PC-3 (cell line): ENCODE results near the gene ELP5.

Experiments used
- EZH2 ChIP-seq: fragments of 300-600 bp; sonication (generic); IDR thresholded peaks from one replicate; pipeline ENCODE4 v1.6.1; 2017; ENCODE audit warnings: antibody characterized with exemption, mild to moderate bottlenecking, low read length; ENCODE audit not compliant: unreplicated experiment
- TF ChIP-seq, protein P1 (sequence below): fragments of 300-600 bp; sonication (generic); conservative IDR thresholded peaks from 2 replicates; pipeline ENCODE4 v1.5.1; 2017; ENCODE audit warnings: antibody characterized with exemption, low read depth, mild to moderate bottlenecking, low read length

DNA sequence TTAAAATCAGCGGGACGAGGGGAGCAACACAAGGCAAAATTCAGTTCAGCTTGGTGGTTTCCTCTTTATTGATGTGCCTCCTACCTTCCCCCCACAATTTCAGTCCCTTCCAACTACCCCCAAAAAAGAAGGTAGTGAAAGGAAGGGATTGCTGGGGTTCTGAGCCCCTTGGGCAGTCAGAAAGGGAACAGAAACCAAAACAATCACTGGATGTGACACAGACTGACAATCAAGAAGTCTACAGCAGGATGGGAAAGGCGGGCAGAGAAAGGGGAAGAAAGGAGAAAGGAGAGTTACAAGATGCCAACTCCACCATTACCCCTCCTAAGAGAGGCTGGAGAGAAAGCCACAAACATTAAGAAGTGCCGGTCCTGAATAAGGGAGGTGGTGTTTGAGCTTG, 11.6 kb upstream of the ELP5 start:
- TF ChIP-seq, protein P1, sequence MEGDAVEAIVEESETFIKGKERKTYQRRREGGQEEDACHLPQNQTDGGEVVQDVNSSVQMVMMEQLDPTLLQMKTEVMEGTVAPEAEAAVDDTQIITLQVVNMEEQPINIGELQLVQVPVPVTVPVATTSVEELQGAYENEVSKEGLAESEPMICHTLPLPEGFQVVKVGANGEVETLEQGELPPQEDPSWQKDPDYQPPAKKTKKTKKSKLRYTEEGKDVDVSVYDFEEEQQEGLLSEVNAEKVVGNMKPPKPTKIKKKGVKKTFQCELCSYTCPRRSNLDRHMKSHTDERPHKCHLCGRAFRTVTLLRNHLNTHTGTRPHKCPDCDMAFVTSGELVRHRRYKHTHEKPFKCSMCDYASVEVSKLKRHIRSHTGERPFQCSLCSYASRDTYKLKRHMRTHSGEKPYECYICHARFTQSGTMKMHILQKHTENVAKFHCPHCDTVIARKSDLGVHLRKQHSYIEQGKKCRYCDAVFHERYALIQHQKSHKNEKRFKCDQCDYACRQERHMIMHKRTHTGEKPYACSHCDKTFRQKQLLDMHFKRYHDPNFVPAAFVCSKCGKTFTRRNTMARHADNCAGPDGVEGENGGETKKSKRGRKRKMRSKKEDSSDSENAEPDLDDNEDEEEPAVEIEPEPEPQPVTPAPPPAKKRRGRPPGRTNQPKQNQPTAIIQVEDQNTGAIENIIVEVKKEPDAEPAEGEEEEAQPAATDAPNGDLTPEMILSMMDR = no peak
- no peak for TF ChIP-seq EZH2
